C4-2B (cell line): ENCODE measurements around the gene ARRDC1.

Experiments used
- ZFX ChIP-seq: fragments of 450-650 bp; IDR thresholded peaks from 2 replicates; pipeline ENCODE4 v1.6.1; 2017
- TF ChIP-seq, protein P1 (sequence below): fragments of 450-650 bp; conservative IDR thresholded peaks from 2 replicates; pipeline ENCODE4 v1.5.1; 2017; ENCODE audit warnings: mild to moderate bottlenecking

DNA sequence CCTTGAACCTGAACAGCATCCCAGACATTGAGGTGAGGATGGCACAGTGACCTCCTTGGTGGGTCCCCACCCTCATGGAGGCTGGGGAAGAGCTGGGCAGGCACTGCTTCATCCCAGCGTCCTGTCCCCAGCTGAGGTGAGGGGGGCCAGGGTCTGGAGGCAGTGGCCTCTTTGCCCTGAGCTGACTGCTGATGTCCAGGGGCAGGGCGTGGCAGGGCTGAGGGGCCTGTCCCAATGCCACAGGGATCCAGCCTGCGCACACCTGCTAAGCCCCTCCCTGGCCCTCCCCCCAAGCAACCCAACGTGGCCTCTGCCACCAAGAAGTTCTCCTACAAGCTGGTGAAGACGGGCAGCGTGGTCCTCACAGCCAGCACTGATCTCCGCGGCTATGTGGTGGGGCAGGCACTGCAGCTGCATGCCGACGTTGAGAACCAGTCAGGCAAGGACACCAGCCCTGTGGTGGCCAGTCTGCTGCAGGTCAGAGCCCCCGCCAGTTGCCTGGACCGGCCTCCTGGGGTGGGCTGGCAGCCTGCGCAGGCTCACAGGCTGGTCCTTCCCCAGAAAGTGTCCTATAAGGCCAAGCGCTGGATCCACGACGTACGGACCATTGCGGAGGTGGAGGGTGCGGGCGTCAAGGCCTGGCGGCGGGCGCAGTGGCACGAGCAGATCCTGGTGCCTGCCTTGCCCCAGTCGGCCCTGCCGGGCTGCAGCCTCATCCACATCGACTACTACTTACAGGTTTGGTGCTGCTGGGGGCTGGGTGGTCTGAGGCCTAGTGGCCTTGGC is 8.4 kb downstream of the ARRDC1 start:
- TF ChIP-seq, protein P1, sequence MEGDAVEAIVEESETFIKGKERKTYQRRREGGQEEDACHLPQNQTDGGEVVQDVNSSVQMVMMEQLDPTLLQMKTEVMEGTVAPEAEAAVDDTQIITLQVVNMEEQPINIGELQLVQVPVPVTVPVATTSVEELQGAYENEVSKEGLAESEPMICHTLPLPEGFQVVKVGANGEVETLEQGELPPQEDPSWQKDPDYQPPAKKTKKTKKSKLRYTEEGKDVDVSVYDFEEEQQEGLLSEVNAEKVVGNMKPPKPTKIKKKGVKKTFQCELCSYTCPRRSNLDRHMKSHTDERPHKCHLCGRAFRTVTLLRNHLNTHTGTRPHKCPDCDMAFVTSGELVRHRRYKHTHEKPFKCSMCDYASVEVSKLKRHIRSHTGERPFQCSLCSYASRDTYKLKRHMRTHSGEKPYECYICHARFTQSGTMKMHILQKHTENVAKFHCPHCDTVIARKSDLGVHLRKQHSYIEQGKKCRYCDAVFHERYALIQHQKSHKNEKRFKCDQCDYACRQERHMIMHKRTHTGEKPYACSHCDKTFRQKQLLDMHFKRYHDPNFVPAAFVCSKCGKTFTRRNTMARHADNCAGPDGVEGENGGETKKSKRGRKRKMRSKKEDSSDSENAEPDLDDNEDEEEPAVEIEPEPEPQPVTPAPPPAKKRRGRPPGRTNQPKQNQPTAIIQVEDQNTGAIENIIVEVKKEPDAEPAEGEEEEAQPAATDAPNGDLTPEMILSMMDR = no peak
- TF ChIP-seq ZFX = no peak
